Measurements from ENCODE around the gene TCAP.

The TCAP gene

GRCh38 chr17:39629494-39629880 is 35.7 kb upstream of the TCAP start:
- TF ChIP-seq MAX (IDR thresholded peaks at IDR 0.05) = no peak
- TF ChIP-seq ZBTB7A (IDR thresholded peaks at IDR 0.05; ENCODE audit: low read depth) = no peak
- no peak for TF ChIP-seq RAD21 (IDR thresholded peaks at IDR 0.05; ENCODE audit: low read depth)
- no peak for TF ChIP-seq TAF1 (IDR thresholded peaks at IDR 0.05; ENCODE audit: low read depth)
- no peak for TF ChIP-seq TEAD4 (IDR thresholded peaks at IDR 0.05)
- no peak for TF ChIP-seq TCF12 (IDR thresholded peaks at IDR 0.05; ENCODE audit: low read depth)
- TF ChIP-seq EGR1 (IDR thresholded peaks at IDR 0.05) = no peak
- TF ChIP-seq EP300 (IDR thresholded peaks at IDR 0.05; ENCODE audit: borderline replicate concordance) = no peak
- TF ChIP-seq CREB1 (IDR thresholded peaks at IDR 0.05; ENCODE audit: low read depth) = no peak

GRCh38 chr17:39629898-39630297 is 35.3 kb upstream of the TCAP start:
- TF ChIP-seq CREB1 (IDR thresholded peaks at IDR 0.05; ENCODE audit: low read depth) (no peak), RAD21 (IDR thresholded peaks at IDR 0.05; ENCODE audit: low read depth) (no peak), NFIC (IDR thresholded peaks at IDR 0.05) (no peak), TCF12 (IDR thresholded peaks at IDR 0.05; ENCODE audit: low read depth) (no peak), USF1 (IDR thresholded peaks at IDR 0.05) (no peak), ZBTB7A (IDR thresholded peaks at IDR 0.05; ENCODE audit: low read depth) (no peak), FOXM1 (IDR thresholded peaks at IDR 0.05; ENCODE audit: borderline replicate concordance, low read depth) (no peak), TAF1 (IDR thresholded peaks at IDR 0.05; ENCODE audit: low read depth) (no peak), YY1 (IDR thresholded peaks at IDR 0.05; ENCODE audit: low read depth) (no peak), EP300 (IDR thresholded peaks at IDR 0.05; ENCODE audit: borderline replicate concordance) (no peak), CEBPB (IDR thresholded peaks at IDR 0.05) (no peak), EGR1 (IDR thresholded peaks at IDR 0.05) (no peak), REST (IDR thresholded peaks at IDR 0.05; ENCODE audit: low read depth) (no peak), TEAD4 (IDR thresholded peaks at IDR 0.05) (no peak), MAX (IDR thresholded peaks at IDR 0.05) (no peak)

- no peak for TF ChIP-seq CREB1 (IDR thresholded peaks at IDR 0.05; ENCODE audit: low read depth)
These were observed 33.7 kb upstream of the TCAP start for GRCh38 chr17:39631403-39631802.

- no peak for TF ChIP-seq RAD21 (IDR thresholded peaks at IDR 0.05; ENCODE audit: low read depth)
- TF ChIP-seq REST (IDR thresholded peaks at IDR 0.05; ENCODE audit: low read depth) = no peak
- no peak for TF ChIP-seq TAF1 (IDR thresholded peaks at IDR 0.05; ENCODE audit: low read depth)
- TF ChIP-seq CREB1 (IDR thresholded peaks at IDR 0.05; ENCODE audit: low read depth) = no peak
- TF ChIP-seq EP300 (IDR thresholded peaks at IDR 0.05; ENCODE audit: borderline replicate concordance) = peak; percentile 57; the same call in 1 of the 2 replicates
- TF ChIP-seq MAX (IDR thresholded peaks at IDR 0.05) = peak; percentile 27; the same call in 1 of the 2 replicates
- peak; percentile 88 for TF ChIP-seq TCF12 (IDR thresholded peaks at IDR 0.05; ENCODE audit: low read depth)
- TF ChIP-seq USF1 (IDR thresholded peaks at IDR 0.05) = no peak
- TF ChIP-seq EGR1 (IDR thresholded peaks at IDR 0.05) = no peak
- peak; percentile 95 for TF ChIP-seq NFIC (IDR thresholded peaks at IDR 0.05)
- TF ChIP-seq CEBPB (IDR thresholded peaks at IDR 0.05) = no peak
- 0 out of 2 replicates have a peak, but pooled peaks have one; percentile 45 for TF ChIP-seq ZBTB7A (IDR thresholded peaks at IDR 0.05; ENCODE audit: low read depth)
- TF ChIP-seq FOXM1 (IDR thresholded peaks at IDR 0.05; ENCODE audit: borderline replicate concordance, low read depth) = 0 out of 2 replicates have a peak, but pooled peaks have one; percentile 19
- peak; percentile 62 for TF ChIP-seq TEAD4 (IDR thresholded peaks at IDR 0.05)
- TF ChIP-seq YY1 (IDR thresholded peaks at IDR 0.05; ENCODE audit: low read depth) = no peak
These were observed 32.8 kb upstream of the TCAP start for GRCh38 chr17:39632153-39632941.

GRCh38 chr17:39633570-39634183 is 31.5 kb upstream of the TCAP start:
- TF ChIP-seq RAD21 (IDR thresholded peaks at IDR 0.05; ENCODE audit: low read depth) (no peak), YY1 (IDR thresholded peaks at IDR 0.05; ENCODE audit: low read depth) (no peak), CEBPB (IDR thresholded peaks at IDR 0.05) (no peak), REST (IDR thresholded peaks at IDR 0.05; ENCODE audit: low read depth) (no peak), USF1 (IDR thresholded peaks at IDR 0.05) (no peak)
